GM21529 (cell line): ENCODE measurements around the gene CD151.

ENCODE experiments used
- ATAC-seq: cut with Tn5 transposase; IDR thresholded peaks from one replicate; pipeline ENCODE4 v1.9.1; 2021; ENCODE audit not compliant: unreplicated experiment

Gene CD151

DNA sequence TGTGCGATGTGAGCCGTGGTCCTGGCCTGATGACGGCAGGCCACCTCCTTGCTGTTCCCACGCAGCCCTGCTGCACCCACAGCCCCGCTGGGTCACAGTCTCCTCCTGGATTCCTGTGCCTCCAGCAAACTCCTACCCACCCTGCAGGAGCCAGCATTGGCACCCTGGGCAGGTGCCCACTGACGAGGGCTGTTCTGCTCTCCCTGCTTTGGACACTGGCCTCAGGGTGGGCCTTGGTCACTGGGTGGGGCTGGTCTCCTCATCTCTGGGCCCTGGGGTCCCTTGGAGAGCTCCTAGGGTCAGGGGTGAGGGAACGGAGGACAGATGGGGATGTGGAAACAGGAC lies 22.6 kb downstream of the CD151 start:
- no peak for ATAC-seq

DNA sequence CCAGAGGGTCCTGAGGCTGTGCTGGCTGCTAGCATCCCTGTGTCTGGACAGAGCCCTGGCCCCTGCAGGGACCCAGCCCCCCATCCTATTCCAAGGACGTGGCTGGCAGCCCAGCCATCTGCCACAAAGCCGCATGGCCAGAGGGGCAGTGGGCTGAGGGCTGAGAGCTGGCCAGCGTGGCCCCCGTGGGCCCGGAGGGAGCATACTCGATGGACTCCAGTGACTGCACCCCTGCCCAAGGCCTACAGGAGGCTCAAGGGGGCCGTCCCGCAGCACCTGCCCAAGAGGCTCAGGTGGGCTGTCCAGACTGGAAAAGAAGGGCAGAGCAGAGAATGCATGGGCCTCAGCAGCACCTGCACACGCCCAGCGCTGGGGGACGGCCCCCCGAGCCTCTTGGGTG lies 23.0 kb downstream of the CD151 start:
- ATAC-seq = no peak

DNA sequence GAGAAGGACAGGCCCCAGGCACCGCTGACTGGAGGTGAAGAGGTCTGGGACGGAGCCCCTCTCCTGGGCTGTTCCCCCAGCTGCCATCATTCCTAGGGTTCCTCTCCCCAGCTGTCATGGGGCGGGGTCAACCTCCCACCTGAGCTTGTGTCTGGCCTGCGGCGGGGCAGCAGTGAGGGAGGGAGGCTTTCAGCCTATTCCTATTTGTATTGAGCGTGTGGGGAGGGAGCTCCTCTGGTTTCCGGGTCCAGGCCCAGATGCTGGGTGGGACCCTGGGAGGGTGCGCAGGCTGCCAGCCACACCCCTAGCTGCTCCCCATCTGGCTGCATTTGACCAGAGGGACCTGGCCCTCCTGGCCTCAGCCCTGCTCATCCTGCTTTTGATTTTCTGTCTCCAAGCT lies 23.6 kb downstream of the CD151 start:
- no peak for ATAC-seq

DNA sequence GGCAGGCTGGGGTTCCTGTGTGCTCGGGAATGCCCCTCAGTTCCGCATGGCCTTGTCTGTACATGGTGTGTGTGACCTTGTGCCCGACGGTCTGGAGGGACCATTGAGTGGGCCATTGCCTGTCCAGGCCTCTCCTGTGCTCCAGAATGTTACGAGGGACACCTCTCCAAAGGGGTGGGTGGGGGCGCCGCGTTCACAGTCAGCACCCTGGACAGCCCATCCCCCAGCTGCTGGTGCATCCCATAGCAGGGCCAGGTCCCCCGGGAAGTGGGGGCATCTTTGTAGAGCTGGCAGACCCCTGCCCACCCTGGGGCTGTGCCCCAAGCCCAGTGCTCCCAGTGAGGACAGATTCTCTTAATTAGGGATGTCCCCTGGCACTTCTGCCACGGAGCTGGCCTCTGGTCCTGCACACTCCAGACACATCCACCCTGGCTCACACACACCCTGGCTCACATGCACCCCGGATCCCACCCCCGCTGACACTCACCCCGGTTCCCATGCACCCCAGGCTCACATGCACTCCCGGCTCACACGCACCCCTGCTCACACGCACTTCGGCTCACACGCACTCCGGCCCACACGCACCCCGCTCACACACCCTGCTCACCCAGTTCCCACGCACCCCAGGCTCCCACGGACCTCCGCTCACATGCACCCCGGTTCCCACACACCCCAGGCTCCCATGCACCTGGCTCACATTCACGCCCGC lies 25.5 kb downstream of the CD151 start:
- no peak for ATAC-seq

DNA sequence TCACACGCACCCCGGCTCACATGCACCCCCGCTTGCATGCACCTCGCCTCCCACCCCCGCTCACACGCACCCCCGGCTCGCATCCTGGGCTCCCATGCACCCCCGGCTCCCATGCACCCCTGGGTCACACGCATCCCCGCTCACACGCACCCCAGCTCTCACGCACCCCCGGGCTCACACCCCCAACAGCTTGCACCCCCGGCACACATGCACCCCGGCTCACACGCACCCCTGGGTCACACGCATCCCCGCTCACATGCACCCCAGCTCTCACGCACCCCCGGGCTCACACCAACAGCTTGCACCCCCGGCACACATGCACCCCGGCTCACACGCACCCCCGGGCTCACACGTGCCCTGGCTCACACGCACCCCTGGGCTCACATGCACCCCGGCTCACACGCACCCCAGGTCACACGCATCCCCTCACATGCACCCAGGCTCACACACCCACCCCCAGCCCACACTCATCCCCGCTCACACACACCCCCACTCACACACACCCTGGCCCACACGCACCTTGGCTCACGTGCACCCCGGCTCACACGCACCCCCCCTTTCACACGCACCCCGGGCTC lies 26.1 kb downstream of the CD151 start:
- no peak for ATAC-seq

DNA sequence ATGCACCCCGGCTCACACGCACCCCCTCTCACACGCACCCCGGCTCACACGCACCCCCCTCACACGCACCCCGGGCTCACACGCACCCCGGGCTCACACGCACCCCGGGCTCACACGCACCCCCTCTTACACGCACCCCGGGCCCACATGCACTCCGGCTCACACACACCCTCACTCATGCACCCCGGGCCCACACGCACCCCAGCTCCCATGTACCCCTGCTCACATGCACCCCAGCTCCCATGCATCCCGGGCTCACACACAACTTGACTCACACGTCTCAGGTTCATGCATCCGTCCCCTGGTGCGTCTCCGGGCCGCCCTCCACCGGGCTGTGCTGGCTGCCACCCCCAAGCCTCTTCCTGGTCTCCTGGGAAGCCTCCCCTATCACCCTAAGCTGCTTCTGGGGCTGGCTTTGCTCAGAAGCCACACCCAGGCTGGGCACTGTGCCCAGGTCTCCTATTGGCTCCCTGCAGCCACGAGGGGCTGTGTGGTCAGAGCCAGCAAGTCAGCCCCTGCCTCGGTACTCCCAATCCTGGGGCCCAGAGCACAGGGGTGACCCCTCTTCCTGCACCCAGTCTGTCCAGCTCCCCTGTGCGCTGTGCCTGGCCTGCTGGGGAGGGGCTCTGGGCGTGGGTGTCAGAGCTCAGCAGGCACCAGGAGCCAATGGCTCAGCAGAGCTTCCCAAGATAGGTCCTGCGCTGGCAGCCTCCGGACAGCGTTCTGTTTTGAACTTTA lies 26.8 kb downstream of the CD151 start:
- no peak for ATAC-seq

DNA sequence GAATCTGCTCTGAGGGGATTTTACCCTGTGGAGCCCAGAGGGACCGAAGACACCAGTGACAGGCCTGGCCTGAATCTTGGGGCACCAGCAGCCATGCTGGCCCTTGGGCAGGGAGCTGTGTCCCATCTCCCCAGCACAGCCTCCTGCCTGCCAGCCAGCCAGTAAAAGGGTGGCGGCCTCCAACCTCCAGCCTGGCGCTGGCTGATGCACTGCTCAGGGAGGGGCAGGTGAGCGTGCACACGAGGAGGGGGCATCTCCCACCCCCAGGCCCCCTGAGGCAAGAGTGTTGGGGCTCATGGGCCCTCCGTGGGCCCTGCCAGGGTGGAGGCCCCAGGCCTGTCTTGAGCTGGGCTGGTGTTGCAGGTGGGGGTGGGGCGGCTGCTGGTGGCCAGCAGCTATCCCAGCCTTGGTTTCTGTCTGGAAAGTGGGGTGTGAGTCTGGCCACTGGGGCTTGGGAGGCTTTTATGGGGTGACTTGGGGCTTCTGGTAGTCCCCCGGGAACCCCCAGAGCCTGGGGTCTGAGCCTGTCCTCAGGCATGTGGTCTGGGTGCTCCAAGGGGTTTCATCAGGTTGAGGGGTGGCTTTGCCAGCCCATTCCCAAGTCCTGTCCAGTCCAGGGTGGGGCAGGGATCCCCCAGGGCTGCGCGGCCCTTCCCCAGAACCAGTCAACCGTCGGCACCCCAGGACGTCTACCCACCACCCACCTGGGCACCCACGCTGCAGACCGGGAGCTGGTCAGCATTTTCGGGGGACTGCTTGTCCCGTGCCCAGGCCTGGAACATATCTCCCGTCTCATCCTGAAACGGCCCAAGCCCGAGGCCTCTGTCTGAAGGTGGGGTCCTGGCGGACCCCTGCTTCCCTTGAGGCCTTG lies 27.7 kb downstream of the CD151 start:
- no peak for ATAC-seq

DNA sequence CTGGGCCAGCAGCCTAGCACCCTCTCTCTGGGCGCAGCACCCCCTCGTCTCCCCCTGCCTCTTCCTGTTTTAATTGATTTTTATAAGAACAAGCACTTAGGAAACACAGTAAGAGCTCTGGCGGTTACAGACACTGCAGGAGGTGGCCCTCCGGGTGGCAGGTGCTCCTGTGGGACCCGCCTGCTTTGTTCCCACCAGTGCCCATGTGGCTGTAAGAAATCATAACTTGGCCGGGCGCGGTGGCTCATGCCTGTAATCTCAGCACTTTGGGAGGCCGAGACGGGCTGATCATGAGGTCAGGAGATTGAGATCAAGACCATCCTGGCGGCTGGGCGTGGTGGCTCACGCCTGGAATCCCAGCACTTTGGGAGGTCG lies 28.3 kb downstream of the CD151 start:
- ATAC-seq = no peak

DNA sequence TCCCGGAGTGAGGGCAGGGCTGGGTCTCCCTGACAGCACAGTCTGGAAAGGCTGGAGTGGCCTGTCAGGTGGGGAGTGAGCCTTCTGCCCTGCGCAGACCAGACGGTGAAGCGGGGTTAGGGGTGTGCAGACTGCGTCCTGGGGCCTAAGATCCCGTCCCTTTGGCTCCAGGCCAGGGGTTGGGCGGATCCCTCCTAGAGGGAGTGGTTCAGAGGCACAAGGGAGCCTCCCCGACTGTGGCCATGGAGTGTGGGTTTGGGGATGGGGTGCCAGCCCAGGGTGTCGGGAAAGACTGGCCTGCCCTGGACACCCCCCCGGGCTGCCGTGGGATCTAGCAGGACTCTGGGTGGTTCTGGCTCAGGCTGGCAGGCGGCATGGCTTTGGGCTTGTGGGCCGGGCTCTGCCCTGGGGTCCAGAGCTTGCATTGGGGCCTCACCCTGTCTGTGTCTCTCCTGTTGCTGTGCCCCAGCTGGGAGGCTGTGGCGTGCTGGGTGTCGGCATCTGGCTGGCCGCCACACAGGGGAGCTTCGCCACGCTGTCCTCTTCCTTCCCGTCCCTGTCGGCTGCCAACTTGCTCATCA lies 29.4 kb downstream of the CD151 start:
- no peak for ATAC-seq

DNA sequence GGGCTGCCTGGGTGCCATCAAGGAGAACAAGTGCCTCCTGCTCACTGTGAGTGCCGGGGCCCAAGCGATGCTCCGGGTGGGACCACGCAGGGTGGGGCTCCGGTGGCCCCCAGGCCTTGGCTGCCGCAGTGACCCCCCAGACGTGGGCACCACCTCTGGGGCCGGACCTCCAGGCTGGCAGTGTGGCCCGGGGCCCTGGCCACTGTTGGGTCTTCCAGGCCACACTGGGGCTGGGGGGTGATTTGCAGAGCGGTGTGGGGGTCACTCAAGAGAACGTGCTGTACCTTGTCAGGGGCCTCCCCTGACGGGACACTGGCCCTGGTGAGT lies 29.9 kb downstream of the CD151 start:
- no peak for ATAC-seq

DNA sequence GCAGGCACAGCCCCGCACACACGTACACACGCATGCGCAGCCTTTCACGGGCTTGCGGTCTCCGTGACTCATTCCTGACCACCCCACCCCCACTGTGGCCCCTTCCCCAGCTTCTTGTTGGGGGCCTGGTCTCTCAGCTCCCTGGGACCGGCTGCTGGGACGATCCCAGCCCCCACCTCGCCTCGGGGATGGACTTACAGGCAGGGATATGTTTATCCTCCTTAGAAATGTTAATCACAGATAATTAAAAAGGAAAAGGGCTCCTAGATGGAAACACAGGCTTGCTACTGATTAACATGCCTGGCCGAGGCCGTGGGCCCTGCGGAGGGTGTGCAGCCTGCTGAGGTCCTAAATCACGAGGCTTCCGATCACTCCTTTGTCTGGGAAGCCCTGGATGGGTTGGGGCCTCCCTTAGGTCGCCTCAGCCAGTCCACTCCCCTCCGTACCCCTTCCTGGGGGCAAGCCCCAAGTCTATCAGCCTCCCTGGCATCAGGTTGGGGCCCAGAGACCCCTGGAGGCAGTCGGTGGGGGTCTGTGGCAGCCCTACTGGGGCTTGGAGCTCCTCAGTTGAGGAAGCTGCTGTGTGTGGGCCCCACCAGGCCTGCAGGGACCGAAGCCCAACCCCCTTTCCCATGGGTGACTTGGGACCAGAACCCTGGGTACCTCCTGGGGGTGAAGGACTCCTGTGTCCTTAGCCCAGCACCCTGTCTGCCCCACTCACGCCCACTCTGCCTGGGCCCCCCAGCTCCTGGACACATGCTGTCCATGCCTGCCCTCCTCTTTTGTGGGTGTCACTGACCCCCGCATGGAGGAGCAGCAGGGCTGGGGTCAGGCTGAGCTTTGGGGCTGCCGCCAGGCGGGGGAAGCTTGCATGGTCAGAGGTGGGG lies 30.5 kb downstream of the CD151 start:
- ATAC-seq = no peak

DNA sequence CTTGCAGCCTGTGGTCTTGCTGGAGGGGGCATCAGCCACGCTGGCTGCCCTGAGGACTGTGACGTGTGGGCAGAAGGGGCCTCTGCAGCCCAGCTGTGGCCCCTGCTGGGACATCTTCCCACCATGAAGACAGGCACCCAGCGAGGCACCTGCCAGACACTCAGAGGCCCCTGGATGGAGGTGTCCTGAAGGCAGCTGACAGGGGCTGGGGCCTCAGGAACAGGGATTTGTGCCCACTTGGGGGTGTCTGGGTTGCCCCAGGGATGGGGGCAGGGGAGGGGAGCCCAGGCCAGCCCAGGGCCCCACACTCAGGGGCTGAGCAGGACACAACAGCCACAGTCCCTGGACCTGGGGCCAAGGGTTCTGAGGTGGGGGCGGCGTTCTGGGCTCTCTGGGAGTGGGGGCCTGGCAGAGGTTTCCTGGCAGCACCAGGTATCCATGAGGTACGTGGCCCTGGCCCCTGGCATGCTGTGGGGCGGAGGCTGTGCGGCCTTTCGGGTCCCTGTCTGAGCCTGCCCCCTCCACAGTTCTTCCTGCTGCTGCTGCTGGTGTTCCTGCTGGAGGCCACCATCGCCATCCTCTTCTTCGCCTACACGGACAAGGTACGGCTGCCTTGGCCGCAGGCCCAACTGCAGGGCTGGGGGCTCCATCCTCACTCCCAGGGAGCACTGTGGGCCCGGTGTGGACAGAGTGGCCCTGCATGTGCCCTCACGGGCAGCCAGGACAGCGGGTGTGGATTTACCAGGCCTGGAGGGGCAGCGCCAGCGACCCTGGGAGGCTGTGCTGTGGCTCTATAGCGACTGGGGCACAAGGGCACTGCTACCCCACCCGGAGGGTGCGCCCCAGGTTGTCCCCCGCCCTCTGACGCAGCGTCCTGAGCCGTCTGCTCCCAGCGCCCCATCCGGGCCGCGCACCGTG lies 31.4 kb downstream of the CD151 start:
- no peak for ATAC-seq

DNA sequence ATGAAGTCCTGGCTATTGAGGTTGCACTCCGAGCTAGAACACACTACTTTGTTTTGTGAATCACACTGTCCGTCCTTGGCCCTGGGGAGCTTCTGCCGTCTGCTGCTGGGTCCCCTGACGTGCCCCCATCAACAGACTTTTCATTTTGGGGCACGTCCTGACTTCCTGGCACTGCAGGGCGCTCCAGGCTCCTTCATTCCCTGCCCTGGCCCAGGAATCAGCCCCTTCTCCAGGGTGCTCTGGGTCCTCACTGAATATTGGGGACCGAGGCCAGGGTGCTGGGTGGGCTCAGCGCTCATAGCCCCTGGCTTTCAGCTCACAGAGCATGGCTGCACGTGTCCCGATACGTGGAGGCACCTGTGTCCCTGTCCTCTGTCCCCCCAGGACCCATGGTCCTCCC lies 32.1 kb downstream of the CD151 start:
- no peak for ATAC-seq

DNA sequence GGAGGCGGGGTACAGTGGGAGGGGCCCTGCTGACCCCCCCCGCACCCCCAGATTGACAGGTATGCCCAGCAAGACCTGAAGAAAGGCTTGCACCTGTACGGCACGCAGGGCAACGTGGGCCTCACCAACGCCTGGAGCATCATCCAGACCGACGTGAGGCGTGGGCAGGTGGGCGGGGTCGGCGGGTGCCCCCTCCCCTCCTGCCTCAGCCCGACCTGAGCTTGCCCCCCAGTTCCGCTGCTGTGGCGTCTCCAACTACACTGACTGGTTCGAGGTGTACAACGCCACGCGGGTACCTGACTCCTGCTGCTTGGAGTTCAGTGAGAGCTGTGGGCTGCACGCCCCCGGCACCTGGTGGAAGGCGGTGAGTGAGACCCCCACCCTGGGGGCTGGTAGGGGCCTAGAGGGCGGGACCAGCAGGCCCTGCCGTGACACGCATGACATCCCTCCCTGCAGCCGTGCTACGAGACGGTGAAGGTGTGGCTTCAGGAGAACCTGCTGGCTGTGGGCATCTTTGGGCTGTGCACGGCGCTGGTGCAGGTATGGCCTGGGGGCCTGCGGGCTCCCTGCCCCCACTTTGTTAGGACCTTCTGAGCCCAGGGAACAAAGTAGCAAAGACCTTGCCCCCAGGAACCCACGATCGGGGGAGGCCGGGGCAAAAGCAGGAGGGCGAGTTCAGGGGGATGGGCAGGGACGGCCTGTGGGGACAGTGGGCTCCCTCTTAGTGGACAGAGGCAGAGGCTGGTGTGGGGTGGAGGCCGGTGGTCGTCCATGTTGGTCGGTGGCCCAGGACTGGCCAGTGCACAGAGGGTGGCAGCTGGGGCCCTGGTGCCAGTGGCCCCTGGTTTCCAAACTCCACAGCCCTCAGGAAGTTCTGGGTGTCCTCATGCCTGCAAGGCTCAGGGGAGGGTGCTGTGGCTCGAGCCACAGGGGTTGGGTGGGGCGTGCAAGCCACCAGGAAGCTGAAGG lies 33.0 kb downstream of the CD151 start:
- ATAC-seq = no peak

DNA sequence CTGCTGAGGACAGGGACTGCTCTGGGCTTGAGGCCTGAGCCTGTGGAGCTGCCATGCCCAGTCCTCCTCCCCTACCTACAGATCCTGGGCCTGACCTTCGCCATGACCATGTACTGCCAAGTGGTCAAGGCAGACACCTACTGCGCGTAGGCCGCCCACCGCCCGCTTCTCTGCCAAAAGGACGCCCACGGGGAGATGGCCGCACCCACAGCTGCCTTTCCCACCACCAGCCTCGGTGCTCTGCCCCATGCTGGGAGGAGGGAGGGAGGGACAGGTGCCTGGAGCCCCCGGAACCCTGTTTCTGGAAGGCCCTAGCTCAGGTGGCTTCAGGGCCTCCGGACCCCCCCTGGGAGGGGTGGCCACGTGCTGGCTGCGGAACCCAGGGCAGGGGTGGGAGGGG lies 33.7 kb downstream of the CD151 start:
- ATAC-seq = no peak

DNA sequence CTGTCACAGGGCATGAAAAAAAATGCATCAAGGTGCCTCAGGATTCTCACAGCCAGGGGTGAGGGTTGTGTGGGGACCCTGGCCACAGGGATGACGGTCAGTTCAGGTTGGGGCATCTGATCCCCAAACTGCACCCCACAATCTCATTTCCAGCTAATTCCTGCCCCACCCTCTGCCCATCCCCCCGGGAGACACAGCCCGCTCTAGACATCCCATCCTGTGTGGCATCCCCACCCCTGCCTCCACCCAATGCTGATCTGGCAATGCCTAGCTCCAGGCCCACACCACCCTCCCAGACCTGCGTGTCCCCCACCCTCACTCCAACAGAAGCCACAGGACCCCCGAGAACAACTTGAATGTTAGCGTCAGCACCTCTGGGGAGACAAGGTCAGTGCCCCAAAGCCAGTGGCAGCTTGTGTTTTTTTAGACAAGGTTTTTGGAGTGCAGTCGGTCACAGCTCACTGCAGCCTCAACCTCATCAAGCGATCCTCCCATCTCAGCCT lies 35.2 kb downstream of the CD151 start:
- ATAC-seq = no peak

DNA sequence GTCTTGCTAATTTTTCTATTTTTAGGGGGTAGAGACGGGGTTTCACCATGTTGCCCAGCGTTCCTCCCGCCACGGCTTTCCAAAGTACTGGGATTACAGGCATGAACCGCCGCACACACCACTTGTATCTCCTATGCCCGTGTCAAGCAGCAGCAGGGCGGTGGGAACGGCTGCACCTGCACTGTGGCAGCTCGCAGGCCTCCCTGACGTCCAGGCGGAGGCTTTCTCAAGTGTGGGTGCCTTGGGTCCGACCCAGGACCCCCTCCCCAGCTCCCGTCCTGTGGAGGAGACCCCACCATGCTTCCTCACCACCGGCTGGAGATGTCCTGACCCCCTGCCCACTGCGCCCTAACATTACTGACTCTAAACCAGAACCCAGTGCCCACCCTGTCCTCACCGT lies 35.6 kb downstream of the CD151 start:
- ATAC-seq = no peak

DNA sequence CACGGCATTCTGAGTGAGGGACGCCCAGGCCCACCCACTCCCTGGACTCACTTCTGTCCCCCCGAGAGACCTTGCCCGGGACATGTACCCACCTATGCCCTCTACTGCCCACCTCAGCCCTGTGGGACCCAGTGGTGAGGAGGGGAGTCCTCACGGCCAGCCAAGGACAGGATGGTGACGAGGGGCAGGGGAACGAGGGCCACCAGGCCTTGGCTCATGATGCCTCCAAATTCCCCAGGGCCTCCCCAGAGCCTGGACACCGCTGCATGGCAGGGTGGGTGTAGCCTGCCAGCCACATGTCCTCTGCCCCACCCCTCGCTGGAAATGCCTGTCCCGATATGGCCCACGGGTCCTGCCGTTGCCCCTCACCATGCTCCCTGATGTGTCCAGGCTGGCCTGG lies 36.0 kb downstream of the CD151 start:
- ATAC-seq = no peak
